GM12873 (cell line): Measurements from ENCODE around the gene RAMP1.

Source experiments
- CTCF ChIP-seq: IDR thresholded peaks from 2 replicates; pipeline ENCODE4 v1.5.1; 2012; ENCODE audit warnings: low read depth, mild to moderate bottlenecking, moderate library complexity, low read length, control low read depth; ENCODE audit not compliant: insufficient read depth; ENCODE audit errors: missing control alignments

RAMP1 gene

GRCh38 chr2:237875256-237876060, 16.0 kb downstream of the RAMP1 start:
- TF ChIP-seq CTCF, result no peak

DNA sequence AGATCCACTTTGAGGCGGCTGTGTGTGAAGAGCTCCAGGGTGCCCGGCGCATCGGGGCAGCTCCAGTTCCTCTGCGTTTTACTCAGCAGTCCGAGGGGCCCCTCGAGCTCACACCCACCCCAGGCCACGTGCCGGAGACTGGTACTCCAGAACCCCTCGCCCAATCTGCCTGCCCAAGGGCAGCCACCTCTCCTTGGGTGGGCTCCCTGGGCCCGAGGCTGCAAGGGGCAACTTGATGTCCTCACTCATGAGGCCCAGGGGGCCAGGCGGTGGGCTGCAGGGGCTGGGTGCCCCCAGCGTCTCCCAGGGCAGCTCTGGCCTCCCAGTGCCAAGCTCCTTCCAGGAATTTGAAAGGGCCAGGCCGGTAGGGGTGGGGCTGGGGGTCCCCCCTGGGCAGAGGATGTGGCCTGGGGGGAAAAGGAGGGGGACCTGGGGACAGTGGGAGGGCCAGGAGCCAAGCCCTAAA, 16.7 kb downstream of the RAMP1 start:
- TF ChIP-seq CTCF, result no peak

GRCh38 chr2:237876532-237876931, 17.1 kb downstream of the RAMP1 start:
- no peak for TF ChIP-seq CTCF

DNA sequence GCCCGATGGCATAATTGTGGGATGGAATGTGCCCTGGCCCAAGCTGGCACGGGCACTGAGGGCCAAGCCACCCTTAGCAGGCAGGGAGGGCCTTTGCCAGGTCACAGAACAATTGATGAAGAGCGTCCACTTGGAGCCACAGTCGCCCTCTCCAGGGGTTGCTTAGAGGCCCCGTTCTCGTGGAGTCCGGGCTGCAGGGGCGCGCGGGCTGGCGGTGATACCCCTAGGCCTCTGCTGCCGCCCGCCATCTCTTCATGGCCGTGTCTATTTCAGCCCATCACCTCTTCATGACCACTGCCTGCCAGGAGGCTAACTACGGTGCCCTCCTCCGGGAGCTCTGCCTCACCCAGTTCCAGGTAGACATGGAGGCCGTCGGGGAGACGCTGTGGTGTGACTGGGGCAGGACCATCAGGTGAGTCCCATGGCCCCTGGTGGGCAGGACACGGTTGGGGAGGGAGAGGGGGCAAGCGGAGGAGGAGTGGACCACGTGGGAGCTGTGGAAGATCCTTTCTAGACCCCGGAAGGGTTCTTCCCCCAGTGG, 17.6 kb downstream of the RAMP1 start:
- TF ChIP-seq CTCF, result no peak

GRCh38 chr2:237877576-237878307, 18.3 kb downstream of the RAMP1 start:
- TF ChIP-seq CTCF, result no peak

DNA sequence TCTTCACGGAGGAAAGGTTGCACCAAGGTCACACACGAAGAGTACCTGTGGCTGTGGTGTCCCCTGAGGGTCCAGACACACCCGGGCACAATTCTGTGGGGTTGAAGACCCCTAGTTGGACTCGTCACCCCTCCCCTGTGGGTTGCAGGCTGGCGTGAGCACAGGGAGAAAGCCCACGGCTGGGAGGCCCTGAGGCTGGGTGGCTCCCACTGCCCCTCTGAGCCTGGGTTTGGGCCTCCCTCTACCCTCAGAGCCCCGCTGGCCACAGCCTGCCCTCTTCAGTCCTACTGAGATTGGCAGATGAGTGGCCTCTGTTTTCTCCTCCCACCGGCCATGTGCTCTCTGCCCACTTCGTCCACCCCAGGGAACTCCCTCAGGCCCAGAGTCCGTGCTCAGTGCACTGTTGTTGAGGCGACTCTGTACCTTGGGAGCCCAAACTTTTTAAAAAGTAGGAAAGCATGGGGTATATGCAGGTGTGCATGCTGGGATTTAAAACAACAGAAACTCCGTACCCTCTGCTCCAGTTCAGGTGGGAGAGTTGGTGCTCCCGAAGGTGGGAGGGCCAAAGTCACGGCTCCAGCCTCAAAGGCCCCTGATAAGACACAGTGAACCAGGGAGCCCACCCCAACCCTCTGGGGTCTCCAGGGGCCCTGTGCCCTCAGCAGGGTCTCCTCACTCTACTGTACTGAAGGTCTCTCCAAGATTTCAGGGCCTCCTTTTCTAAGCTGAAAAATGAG, 19.1 kb downstream of the RAMP1 start:
- TF ChIP-seq CTCF, result no peak
